Keratinocyte (primary cell): ENCODE results near the gene C1QBP.

ENCODE experiments used
- CTCF ChIP-seq, 3 experiments: IDR thresholded peaks in 1 of 3; conservative IDR thresholded peaks in 1 of 3; optimal IDR thresholded peaks in 1 of 3; 2 replicates in 2 of 3; 3 replicates in 1 of 3; pipeline versions ENCODE3 to v1.5.1; 2011; ENCODE audit warnings: low read length in 3 of 3, mild to moderate bottlenecking in 3 of 3, moderate library complexity in 2 of 3, control low read depth in 1 of 3, inconsistent platforms in 1 of 3; ENCODE audit not compliant: insufficient read depth in 2 of 3; ENCODE audit errors: extremely low read depth in 1 of 3
- EZH2 ChIP-seq: IDR thresholded peaks from one replicate; pipeline ENCODE4 v1.6.1; 2012; ENCODE audit warnings: inconsistent platforms, mild to moderate bottlenecking, low read length, moderate library complexity

- no peak for TF ChIP-seq CTCF (optimal IDR thresholded peaks at IDR 0.05 in 1 of 3, IDR thresholded peaks at IDR 0.05 in 1 of 3, conservative IDR thresholded peaks at IDR 0.05 in 1 of 3; ENCODE audit: extremely low read depth in 1 of 3, insufficient read depth in 2 of 3, low read length in 3 of 3)
- no peak for TF ChIP-seq EZH2
Measured at GRCh38 chr17:5478992-5479391, 40.0 kb upstream of the C1QBP start.
